ENCODE data around the gene YWHAB.
A peak's percentile ranks its signal among the peaks of the same experiment; 100 is the strongest.
"Not testable (repeated sequence)": the region's sequence is repeated elsewhere in the genome, so short reads cannot be mapped to it uniquely, and the experiment has no call there.

The YWHAB gene

GRCh38 chr20:44869471-44869870 is 16.0 kb upstream of the YWHAB start:
- DNase-seq = no peak

- DNase-seq = not testable (repeated sequence)
Measured at GRCh38 chr20:44882360-44882759, 3.1 kb upstream of the YWHAB start.

GRCh38 chr20:44883214-44883902 is 2.1 kb upstream of the YWHAB start:
- DNase-seq = no peak

- DNase-seq = no peak
Measured at GRCh38 chr20:44884907-44885391, 556 bp upstream of the YWHAB start.

- no peak for DNase-seq
Measured at GRCh38 chr20:44886266-44886651, 754 bp downstream of the YWHAB start.

- DNase-seq = no peak
Measured at GRCh38 chr20:44886828-44887227, 1.3 kb downstream of the YWHAB start.

- DNase-seq = no peak
Measured at GRCh38 chr20:44887466-44887865, 2.0 kb downstream of the YWHAB start.

GRCh38 chr20:44888226-44889103 is 3.0 kb downstream of the YWHAB start:
- DNase-seq = no peak

- no peak for DNase-seq
Measured at GRCh38 chr20:44891826-44892225, 6.3 kb downstream of the YWHAB start.

- DNase-seq = no peak
Measured at GRCh38 chr20:44894959-44895358, 9.5 kb downstream of the YWHAB start.

GRCh38 chr20:44896583-44896982 is 11.1 kb downstream of the YWHAB start:
- DNase-seq = no peak

GRCh38 chr20:44897133-44897532 is 11.6 kb downstream of the YWHAB start:
- DNase-seq = no peak

GRCh38 chr20:44900231-44900854 is 14.8 kb downstream of the YWHAB start:
- no peak for DNase-seq

GRCh38 chr20:44901974-44902373 is 16.5 kb downstream of the YWHAB start:
- DNase-seq = no peak

- DNase-seq = no peak
Measured at GRCh38 chr20:44904377-44904776, 18.9 kb downstream of the YWHAB start.

- no peak for DNase-seq
Measured at GRCh38 chr20:44908987-44909871, 23.7 kb downstream of the YWHAB start.

- peak; percentile 76 for DNase-seq
Measured at GRCh38 chr20:44909872-44910689, 24.6 kb downstream of the YWHAB start, which contains the start of gene PABPC1L. Gene PABPC1L, plus strand, starts transcription at chr20:44910060. Its CDS starts 84 bp downstream, at chr20:44910144.

GRCh38 chr20:44910690-44911262 is 25.3 kb downstream of the YWHAB start:
- DNase-seq = no peak

GRCh38 chr20:44911264-44911921 is 25.9 kb downstream of the YWHAB start:
- DNase-seq = peak; percentile 31

- no peak for DNase-seq
Measured at GRCh38 chr20:44912189-44912588, 26.7 kb downstream of the YWHAB start.

GRCh38 chr20:44914924-44915323 is 29.4 kb downstream of the YWHAB start:
- DNase-seq = no peak
